ENCODE measurements around the gene TBC1D23.
"Not testable (repeated sequence)": the region's sequence is repeated elsewhere in the genome, so short reads cannot be mapped to it uniquely, and the experiment has no call there.

TBC1D23 gene

GRCh38 chr3:100260685-100261484, at the start of gene TBC1D23:
Gene TBC1D23, plus strand, starts transcription at chr3:100260992. Its CDS starts 27 bp downstream, at chr3:100261019.
- peak; percentile 100 for DNase-seq

GRCh38 chr3:100213891-100214573, 46.8 kb upstream of the TBC1D23 start:
- DNase-seq: no peak

- no peak for DNase-seq
These were observed 46.2 kb upstream of the TBC1D23 start for GRCh38 chr3:100214574-100214964.

- DNase-seq: no peak
These were observed 44.1 kb upstream of the TBC1D23 start for GRCh38 chr3:100216713-100217112.

- no peak for DNase-seq
These were observed 39.6 kb upstream of the TBC1D23 start for GRCh38 chr3:100221159-100221558.

GRCh38 chr3:100225193-100225592, 35.6 kb upstream of the TBC1D23 start:
- DNase-seq: no peak

- no peak for DNase-seq
These were observed 34.9 kb upstream of the TBC1D23 start for GRCh38 chr3:100225883-100226282.

- DNase-seq: peak; percentile 48
These were observed 33.9 kb upstream of the TBC1D23 start for GRCh38 chr3:100226712-100227429.

- no peak for DNase-seq
These were observed 33.3 kb upstream of the TBC1D23 start for GRCh38 chr3:100227511-100227921.

GRCh38 chr3:100228247-100228646, 32.5 kb upstream of the TBC1D23 start:
- no peak for DNase-seq

GRCh38 chr3:100229188-100229587, 31.6 kb upstream of the TBC1D23 start:
- DNase-seq: not testable (repeated sequence)

- DNase-seq: no peak
These were observed 30.1 kb upstream of the TBC1D23 start for GRCh38 chr3:100230710-100231109.

- no peak for DNase-seq
These were observed 29.1 kb upstream of the TBC1D23 start for GRCh38 chr3:100231668-100232067.

GRCh38 chr3:100234364-100234763, 26.4 kb upstream of the TBC1D23 start:
- DNase-seq: no peak

GRCh38 chr3:100238599-100238998, 22.2 kb upstream of the TBC1D23 start:
- no peak for DNase-seq

GRCh38 chr3:100242471-100242870, 18.3 kb upstream of the TBC1D23 start:
- DNase-seq: not testable (repeated sequence)

GRCh38 chr3:100244264-100244663, 16.5 kb upstream of the TBC1D23 start:
- DNase-seq: no peak

GRCh38 chr3:100245136-100245535, 15.7 kb upstream of the TBC1D23 start:
- no peak for DNase-seq

- no peak for DNase-seq
These were observed 14.9 kb upstream of the TBC1D23 start for GRCh38 chr3:100245927-100246326.

GRCh38 chr3:100246999-100247398, 13.8 kb upstream of the TBC1D23 start:
- no peak for DNase-seq

- DNase-seq: no peak
These were observed 8.8 kb upstream of the TBC1D23 start for GRCh38 chr3:100252001-100252400.

GRCh38 chr3:100254168-100254777, 6.5 kb upstream of the TBC1D23 start:
- DNase-seq: peak; percentile 33

- DNase-seq: no peak
These were observed 4.1 kb upstream of the TBC1D23 start for GRCh38 chr3:100256731-100257151.
